Uterus (tissue), 2 donors: ENCODE data around the gene CHD2.

Source experiments
- CTCF ChIP-seq, 4 experiments: fragments of 200-600 bp in 2 of 4; fragments of 450-650 bp in 2 of 4; sonication (generic) in 2 of 4; IDR thresholded peaks; one replicate each; pipeline ENCODE4 v1.5.1; 2016 to 2019; ENCODE audit warnings: antibody characterized with exemption in 4 of 4, mild to moderate bottlenecking in 2 of 4, moderate library complexity in 1 of 4
- POLR2A ChIP-seq, 2 donors: fragments of 450-650 bp; IDR thresholded peaks; one replicate each; pipeline ENCODE4 v1.6.1; 2016; ENCODE audit warnings: antibody characterized with exemption in 2 of 2, mild to moderate bottlenecking in 1 of 2, moderate library complexity in 1 of 2

- TF ChIP-seq CTCF (IDR thresholded peaks at IDR 0.05) (no peak), POLR2A (IDR thresholded peaks at IDR 0.05) (no peak)
Measured at GRCh38 chr15:93028632-93029213, 128.6 kb downstream of the CHD2 start.
